Umbilical cord (tissue), 2 donors: Measurements from ENCODE around the gene PLIN4. TPM values are rescaled to one million over a fixed set of nuclear protein-coding genes. Genes with fewer than 3 reads are reported as not detected.
"Not testable (repeated sequence)": the region's sequence is repeated elsewhere in the genome, so short reads cannot be mapped to it uniquely, and the experiment has no call there.

Source experiments
- DNase-seq: peaks from one replicate; pipeline ENCODE4 v3.0.0-alpha.2; 2015; ENCODE audit warnings: low spot score
- total RNA-seq: library from RNA; depleted of rRNA; stranded (reverse); fragments of >200 nt; gene quantifications from one replicate; pipeline ENCODE4 v1.2.3, GENCODE V29; 2014; ENCODE audit warnings: low replicate concordance; ENCODE audit not compliant: insufficient read depth

Gene PLIN4
- total RNA-seq, 1 donor from 2014 or later = 0.96 TPM

DNA sequence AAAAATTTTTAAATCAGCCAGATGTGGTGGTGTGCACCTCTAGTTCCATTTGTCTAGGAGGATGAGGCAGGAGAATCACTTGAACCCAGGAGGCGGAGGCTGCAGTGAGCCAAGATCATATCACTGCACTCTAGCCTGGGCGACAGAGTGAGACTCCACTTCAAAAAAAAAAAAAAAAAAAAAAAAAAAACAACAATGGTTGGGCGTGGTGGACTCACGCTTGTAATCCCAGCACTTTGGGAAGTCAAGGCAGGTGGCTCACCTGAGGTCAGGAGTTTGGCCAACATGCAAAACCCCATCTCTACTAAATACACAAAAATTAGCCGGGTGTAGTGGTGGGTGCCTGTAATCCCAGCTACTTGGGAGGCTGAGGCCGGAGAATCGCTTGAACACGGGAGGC lies 9.1 kb upstream of the PLIN4 start:
- not testable (repeated sequence) for DNase-seq

DNA sequence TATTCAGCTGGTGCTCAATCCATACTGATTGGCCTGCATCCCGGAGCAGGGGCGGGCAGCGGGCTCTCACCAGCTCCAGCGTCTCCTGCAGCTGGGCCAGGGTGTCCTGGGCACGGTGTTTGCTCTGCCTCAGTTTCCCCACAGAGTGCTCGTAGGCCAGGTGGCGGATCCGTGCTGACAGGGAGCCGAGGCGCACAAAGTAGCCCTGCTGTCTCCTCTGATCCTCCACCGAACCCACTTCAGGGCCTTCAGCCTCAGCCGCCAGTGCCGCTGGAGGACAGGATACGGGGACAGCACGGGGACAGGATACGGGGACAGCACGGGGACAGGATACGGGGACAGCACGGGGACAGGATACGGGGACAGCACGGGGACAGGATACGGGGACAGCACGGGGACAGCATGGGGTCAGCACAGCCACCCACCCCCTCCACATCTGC lies 7.3 kb upstream of the PLIN4 start:
- no peak for DNase-seq

DNA sequence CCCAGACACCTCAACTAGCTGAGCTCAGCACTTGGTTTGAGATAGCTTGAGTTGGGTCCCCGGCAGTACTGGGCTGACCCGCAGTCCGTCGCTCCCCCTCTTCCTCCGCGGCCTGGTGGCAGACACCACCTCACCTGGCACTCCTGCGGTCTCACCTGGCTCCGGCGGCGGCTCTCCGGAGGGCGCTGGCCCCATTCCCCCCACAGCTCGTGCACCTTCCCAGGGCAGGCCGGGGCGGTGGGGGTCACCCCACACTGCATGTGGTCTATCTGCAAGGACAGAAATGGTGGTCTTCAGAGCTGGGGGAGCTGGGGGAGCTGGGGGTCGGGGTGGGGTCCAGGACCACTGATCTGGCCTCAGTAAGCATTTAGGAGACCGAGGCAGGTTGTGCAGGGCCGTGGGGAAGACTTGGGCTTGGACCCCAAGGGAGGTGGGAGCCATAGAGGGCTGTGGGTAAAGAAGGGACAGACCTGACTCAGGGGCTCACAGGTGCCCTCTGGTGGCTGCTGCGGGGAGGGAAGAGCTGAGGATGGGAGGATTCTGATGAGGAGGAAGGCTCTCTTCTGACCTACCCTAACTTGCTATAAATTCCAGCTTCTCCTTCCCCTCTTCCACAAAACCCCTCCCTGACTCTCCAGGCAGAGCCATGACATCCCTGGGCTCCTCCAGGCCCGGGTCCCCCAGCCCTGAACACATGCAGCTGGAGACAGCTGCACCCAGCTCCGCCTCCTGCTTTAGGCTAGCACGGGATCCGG lies 6.7 kb upstream of the PLIN4 start:
- no peak for DNase-seq

DNA sequence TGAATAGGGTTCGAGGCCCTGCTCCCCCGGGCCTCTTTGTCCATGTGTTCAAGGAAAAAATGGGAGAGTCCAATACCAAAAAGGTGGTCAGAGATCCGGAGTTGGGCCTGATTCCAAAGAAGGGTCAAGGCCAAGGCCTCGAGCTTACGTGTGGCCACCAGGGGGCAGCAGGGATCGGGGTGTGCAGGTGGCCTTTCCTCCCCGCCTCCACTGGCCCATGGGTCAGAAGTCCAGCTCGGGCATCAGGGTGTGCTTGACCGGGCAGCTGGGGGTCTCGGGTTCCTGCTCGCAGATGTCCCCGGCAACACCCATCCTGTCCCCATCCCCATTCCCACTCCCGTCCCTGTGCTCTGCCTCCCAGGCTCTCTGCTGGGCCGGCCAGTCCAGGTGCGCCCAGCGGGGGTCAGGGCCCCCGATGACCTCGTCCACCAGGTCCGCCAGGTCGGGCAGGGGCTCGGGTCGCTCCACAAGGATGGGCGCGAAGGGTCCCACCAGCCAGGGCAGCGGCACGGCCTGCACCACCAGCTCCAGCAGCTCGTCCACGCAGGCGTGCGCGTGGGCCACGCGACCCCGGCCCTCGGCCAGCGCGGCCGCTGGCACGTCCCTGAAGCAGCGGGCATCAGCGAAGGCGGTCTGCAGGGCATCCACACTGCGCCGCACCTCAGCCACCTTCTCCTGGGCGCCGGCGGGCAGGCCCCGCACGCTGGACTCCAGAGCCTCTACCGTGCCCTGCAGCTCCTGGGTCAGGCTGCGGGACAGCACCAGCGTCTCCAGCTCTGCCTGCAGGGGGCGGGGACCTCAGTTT lies 5.2 kb upstream of the PLIN4 start:
- no peak for DNase-seq

GRCh38 chr19:4522291-4523002 lies 4.2 kb upstream of the PLIN4 start:
- no peak for DNase-seq

DNA sequence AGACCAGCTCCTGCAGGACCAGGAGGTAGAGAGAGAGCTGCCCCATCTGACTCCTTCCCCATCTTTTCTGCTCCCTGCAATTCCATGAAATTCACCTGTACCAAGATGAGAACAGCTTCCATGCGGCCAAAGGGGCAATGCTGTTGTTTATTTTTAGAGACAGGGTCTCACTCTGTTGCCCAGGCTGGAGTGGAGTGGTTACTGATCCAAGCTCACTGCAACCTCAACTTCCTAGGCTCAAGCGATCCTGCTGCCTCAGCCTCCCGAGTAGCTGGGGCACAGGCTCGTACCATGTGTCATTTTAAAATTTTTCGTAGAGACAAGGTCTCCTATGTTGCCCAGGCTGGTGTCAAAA lies 3.6 kb upstream of the PLIN4 start:
- DNase-seq = no peak

GRCh38 chr19:4521170-4521887 lies 3.0 kb upstream of the PLIN4 start:
- no peak for DNase-seq

DNA sequence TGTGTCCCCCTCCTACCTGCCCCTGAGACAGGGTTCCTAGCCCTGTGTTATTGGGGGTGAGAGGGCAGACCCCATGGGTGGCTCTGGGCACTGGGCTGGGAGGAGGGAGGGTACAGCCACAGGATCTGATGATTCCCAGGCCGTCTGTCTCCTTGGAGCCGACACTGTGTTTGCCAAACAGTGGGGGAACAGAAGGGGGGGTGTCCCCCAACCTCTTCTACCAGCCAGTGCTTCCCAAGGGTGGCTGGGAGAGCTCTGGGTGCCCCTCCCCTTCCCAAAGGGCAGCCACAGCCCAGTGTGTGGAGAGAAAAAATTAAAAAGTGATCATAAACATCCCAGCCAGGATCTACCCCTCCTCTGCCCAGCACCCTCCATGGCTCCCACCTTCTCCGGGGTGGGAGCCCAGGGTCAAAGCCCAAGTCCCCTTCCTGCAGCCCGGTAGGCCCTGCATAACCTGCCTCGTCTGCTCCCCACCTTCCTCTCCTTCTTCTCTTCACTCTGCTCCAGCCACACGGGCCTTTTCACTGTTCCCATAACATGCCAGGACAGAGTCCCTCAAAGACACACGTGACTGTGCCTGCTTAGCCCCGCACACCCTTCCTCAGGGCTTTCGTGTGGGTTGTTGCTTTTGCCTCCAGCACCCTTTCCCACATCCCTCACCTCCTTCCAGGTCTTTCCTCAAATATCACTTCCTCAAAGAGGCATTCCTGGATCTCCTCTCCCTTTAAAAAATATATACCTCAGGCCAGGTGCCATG lies 1.4 kb upstream of the PLIN4 start:
- peak; percentile 34 for DNase-seq

- no peak for DNase-seq
Observed at GRCh38 chr19:4519172-4519496, 848 bp upstream of the PLIN4 start.

DNA sequence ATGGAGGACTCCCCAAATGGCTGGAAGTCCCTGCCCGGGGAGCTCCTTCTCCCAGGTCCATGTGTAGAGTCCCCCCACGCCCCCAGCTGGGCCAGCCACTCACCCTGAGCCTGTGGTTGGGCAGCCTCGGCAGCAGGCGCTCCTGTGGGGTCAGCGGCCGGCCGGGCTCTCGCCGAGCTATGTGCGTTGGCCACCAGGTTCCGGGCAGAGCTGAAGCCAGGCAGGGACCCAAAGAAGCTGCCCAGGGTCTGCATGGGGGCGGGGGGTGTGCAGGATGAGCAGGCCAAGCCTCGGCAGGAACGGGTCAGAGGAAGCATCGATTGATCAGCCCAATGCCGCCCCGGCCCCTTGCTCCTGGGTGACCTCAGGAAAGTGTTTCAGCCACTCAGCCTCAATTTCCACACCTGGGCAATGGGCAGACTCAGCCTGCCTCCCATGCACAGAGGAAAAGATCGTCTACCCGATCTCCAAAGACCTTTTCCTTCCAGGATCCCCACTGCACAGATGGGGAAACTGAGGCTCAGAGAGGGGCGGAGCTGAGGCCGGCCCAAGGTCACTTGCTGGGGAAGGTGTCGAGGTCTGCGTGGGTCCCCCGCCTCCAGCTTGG lies 732 bp downstream of the PLIN4 start:
- no peak for DNase-seq

DNA sequence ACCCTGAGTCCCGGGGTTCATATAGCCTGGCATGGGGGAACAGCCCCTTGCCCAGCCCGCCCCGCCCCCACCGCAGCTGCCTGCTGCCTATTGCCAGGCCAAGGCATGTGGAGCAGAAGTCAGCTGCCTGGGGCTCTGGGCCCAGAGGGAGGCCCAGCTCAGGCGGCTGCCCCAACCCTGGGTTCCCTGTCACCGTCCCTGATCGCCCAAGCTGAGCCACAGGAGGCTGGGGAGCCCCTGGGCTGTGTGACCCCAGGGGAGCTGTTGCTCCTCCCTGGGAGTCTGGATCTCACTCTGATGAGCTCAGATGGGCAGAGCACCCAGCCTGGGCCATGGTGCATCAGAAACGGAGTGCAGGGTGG lies 1.4 kb downstream of the PLIN4 start:
- DNase-seq = no peak

DNA sequence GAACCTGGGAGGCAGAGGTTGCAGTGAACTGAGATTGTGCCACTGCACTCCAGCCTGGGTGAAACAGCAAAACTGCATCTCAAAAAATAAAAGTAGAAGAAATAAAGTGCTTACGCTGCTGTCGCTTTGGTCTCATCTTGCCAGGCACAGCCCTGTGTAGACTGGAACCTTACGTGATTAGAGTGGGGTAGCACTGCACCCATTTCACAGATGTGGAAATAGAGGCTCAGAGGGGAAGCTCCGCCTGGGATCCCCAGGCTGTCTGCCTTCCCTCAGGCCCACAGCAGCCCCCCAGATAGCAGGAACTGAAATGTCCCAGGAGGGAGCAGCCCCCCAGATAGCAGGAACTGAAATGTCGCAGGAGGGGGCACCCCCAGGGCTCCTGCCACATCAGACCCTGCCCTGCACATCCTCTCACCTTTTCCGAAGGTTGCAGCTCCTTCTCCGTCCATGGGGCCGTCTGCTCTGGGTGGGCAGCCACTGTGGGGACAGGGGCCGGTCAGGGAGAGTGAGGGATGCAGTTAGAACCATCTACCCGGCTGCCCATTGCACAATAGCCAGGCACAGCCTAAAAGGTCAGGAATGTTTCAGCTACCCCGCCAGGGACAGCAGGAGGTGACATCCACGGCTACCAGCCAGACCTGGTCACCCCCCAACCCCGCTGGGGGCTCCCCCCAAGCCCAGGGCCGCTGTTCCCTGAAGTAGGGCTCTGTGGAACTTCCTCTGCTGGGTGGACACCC lies 1.9 kb downstream of the PLIN4 start:
- DNase-seq = no peak

DNA sequence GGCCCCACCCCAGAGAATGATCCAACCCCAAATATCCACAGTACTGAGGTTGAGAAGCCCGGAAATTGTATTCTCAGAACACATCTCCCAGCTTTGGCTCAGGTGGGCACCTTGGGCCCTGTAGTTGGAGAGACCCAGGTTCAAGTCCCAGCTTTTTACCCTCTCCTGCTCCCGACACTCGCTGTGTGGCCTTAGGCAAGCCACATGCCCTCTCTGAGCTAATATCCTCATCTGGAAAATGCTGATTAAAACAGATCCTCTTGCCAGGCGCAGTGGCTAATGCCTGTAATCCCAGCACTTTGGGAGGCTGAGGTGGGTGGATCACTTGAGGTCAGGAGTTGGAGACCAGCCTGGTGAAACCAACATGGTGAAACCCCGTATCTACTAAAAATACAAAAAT lies 2.6 kb downstream of the PLIN4 start:
- DNase-seq = no peak

DNA sequence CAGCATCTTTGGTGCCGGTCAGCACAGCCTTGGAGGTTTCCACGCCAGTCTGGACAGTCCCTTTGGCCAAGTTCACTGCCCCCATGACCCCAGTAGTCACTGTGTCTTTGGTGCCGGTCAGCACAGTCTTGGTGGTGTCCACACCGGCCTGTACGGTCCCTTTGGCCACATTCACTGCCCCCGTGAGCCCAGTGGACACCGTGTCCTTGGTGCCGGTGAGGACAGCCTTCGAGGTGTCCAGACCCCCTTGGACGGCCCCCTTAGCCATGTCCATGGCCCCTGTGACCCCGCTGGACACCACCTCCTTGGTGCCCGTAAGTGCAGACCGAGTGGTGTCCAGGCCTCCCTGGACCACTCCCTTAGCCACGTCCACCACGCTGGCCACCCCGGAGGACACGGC lies 5.0 kb downstream of the PLIN4 start:
- DNase-seq = no peak

- DNase-seq = no peak
Observed at GRCh38 chr19:4512070-4512469, 6.2 kb downstream of the PLIN4 start.

- DNase-seq = no peak
Observed at GRCh38 chr19:4511300-4512054, 6.8 kb downstream of the PLIN4 start.

DNA sequence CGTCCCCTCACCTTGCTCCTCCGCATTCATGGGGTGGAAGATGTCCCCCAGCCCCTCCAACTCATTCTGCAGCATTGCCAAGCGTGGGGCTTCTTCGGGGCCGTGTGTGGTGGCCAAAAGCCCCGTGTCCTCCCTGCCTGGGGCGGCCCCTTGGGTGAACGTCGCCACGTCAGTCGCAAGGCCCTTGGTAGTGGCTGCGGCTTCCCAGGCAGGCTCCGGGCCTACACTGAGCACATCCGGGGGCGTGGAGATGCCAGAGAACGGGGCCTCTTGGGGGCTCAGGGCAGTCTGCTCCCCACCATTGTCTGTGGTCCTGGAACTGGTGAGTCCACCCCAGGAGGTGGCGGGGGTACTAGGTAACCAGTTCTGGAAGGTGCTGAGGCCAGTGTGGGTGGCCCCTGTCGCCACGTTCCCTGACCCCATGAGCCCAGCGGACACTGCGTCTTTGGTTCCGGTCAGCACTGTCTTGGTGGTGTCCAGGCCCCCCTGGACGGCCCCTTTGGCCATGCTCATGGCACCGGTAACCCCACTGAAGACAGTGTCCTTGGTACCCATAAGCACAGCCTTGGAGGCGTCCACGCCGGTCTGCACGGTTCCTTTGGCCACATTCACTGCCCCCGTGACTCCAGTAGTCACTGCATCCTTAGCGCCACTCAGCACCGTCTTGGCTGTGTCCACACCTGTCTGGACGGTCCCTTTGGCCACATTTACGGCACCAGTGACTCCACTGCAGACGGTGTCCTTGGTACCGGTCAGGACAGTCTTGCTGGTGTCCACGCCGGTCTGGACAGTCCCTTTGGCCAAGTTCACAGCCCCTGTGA lies 7.6 kb downstream of the PLIN4 start:
- no peak for DNase-seq

DNA sequence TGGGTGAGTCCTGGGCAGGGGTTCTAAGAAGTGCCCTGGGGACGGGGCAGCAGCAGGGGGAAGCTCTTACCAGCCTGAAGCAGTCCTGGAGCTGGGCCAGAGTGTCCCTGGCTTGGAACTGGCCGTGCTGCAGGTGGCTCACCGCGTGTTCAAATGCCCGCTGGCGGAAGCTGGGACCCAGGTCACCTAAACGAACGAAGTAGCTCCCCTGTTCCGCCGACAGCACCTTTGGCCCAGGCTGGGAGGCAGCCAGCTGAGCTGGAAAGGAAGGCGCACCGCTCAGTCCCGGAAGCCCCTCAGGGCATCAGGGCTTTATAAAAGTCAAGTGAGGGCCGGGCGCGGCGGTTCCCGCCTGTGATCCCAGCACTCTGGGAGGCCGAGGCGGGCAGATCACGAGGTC lies 9.6 kb downstream of the PLIN4 start:
- DNase-seq = no peak

- DNase-seq = no peak
Observed at GRCh38 chr19:4507804-4508203, 10.5 kb downstream of the PLIN4 start.
